ENCODE measurements around the gene RASGRP4. TPM values are rescaled to one million over a fixed set of nuclear protein-coding genes. Genes with fewer than 3 reads are reported as not detected.

The RASGRP4 gene
- polyA plus RNA-seq, 3 donors, result 30.2 to 141 (median 50.3) TPM

DNA sequence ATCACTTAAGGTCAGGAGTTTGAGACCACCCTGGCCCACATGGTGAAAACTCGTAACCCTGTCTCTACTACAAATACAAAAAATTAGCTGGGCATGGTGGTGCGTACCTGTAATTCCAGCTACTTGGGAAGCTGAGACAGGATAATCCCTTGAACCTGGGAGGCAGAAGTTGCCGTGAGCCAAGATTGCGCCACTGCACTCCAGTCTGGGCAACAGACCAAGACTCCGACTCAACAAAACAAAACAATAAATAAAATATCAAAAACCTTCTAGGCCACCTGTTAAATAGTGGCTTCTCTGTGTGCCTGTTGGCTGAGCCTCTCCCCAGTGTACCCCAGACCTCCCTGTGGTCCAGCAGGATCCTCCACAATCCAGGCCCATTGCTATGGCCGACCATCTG is 54.9 kb downstream of the RASGRP4 start:
- Histone ChIP-seq H2AFZ (ENCODE audit: insufficient read depth, low read depth, low read length, poor library complexity, severe bottlenecking) (no peak overlapping the region), H3K9ac (ENCODE audit: insufficient read depth, low read length, poor library complexity, severe bottlenecking) (no peak overlapping the region), H3K4me3 (replicated peaks in 1 of 3; ENCODE audit: low read depth in 2 of 3, low read length in 3 of 3) (no peak overlapping the region), H3K36me3 (replicated peaks in 1 of 2; ENCODE audit: control insufficient read depth in 1 of 2, insufficient read depth in 2 of 2, low read length in 2 of 2) (peaks cover 0 to 1% of the 10 kb centered on the region in 2 donors), H3K79me2 (ENCODE audit: insufficient read depth, low read length) (peaks cover 14% of the 10 kb centered on the region), H3K4me1 (ENCODE audit: control insufficient read depth in 1 of 2, insufficient read depth in 2 of 2, low read length in 2 of 2) (peaks cover 16 to 19% of the 10 kb centered on the region in 2 donors), H4K20me1 (ENCODE audit: insufficient read depth, low read length) (peaks cover 7% of the 10 kb centered on the region), H3K27me3 (ENCODE audit: control insufficient read depth in 2 of 2, insufficient read depth in 2 of 2, low read length in 2 of 2) (no peaks in the 10 kb centered on the region), H3K27ac (ENCODE audit: low read depth in 1 of 2, low read length in 2 of 2) (no peak overlapping the region), H3K4me2 (replicated peaks; ENCODE audit: extremely low read depth, low read length, poor library complexity, severe bottlenecking) (no peak overlapping the region), H3K9me3 (replicated peaks in 1 of 2; ENCODE audit: control insufficient read depth in 1 of 2, insufficient read depth in 1 of 2, low read length in 2 of 2) (no peaks in the 10 kb centered on the region)
- TF ChIP-seq CTCF (IDR thresholded peaks at IDR 0.05), result no peak
- Mint-ChIP-seq H3K4me1 (peaks cover 16% of the 10 kb centered on the region), H3K36me3 (peaks cover under 1 to 2% of the 10 kb centered on the region in 2 donors), H3K4me3 (no peak overlapping the region), H3K9me3 (peaks cover 0 to 1% (median 0%) of the 10 kb centered on the region in 7 donors), H3K27me3 (ENCODE audit: low read depth in 3 of 3) (peaks cover 12 to 13% (median 13%) of the 10 kb centered on the region in 3 donors), H3K27ac (no peak overlapping the region)
- DNase-seq, result no peak
- WGBS (ENCODE audit: insufficient coverage), result 69% methylated on average over 4 of the region's 6 CpGs
- intact Hi-C loops (cut with micrococcal nuclease), result loop anchor here in 1 of 2 donors (5.0 kb wide), 2 partner anchors 54 to 139 kb away; partner anchors contain the start of genes KCNK6 and YIF1B

DNA sequence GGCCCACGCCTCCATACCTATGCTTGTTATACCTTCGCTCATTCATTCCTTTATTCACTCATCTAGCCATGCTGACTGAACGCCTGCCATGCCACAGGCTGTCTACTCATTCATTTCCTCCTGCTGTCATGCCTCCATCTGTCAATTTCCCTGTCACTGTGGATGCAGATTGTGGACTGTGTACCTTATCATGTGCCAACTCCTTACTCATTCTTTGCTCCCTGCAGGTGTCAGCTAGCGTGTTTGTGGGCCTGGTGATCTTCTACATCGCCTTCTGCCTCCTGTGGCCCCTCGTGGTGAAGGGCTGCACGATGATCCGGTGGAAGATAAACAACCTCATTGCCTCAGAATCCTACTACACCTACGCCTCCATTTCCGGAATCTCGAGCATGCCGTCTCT is 55.7 kb downstream of the RASGRP4 start:
- Mint-ChIP-seq H3K27ac (peak overlapping the region in 1 of 7 donors; percentile 60), H3K4me3 (no peak overlapping the region), H3K36me3 (no peaks in the 10 kb centered on the region), H3K27me3 (ENCODE audit: low read depth in 3 of 3) (peaks cover 12 to 16% (median 16%) of the 10 kb centered on the region in 3 donors), H3K9me3 (peaks cover 0 to 2% (median 0%) of the 10 kb centered on the region in 7 donors), H3K4me1 (peaks cover 9% of the 10 kb centered on the region)
- no peak overlapping the region for H3K4me3 ChIP-seq (replicated peaks in 1 of 3; ENCODE audit: low read depth in 2 of 3, low read length in 3 of 3)
- H3K79me2 ChIP-seq (ENCODE audit: insufficient read depth, low read length), result peaks cover 6% of the 10 kb centered on the region
- H3K9me3 ChIP-seq (replicated peaks in 1 of 2; ENCODE audit: control insufficient read depth in 1 of 2, insufficient read depth in 1 of 2, low read length in 2 of 2), result no peaks in the 10 kb centered on the region
- DNase-seq, result no peak
- H3K4me1 ChIP-seq (ENCODE audit: control insufficient read depth in 1 of 2, insufficient read depth in 2 of 2, low read length in 2 of 2), result peaks cover 9 to 11% of the 10 kb centered on the region in 2 donors
- no peak overlapping the region for H3K27ac ChIP-seq (ENCODE audit: low read depth in 1 of 2, low read length in 2 of 2)
- no peaks in the 10 kb centered on the region for H4K20me1 ChIP-seq (ENCODE audit: insufficient read depth, low read length)
- H3K36me3 ChIP-seq (replicated peaks in 1 of 2; ENCODE audit: control insufficient read depth in 1 of 2, insufficient read depth in 2 of 2, low read length in 2 of 2), result no peaks in the 10 kb centered on the region
- H3K27me3 ChIP-seq (ENCODE audit: control insufficient read depth in 2 of 2, insufficient read depth in 2 of 2, low read length in 2 of 2), result no peaks in the 10 kb centered on the region
- no peak for TF ChIP-seq CTCF (IDR thresholded peaks at IDR 0.05)
- intact Hi-C loops (cut with micrococcal nuclease), result loop anchor here in 1 of 2 donors (5.0 kb wide), 2 partner anchors 53 to 138 kb away; partner anchors contain the start of genes KCNK6 and YIF1B
- H3K9ac ChIP-seq (ENCODE audit: insufficient read depth, low read length, poor library complexity, severe bottlenecking), result no peak overlapping the region
- no peak overlapping the region for H3K4me2 ChIP-seq (replicated peaks; ENCODE audit: extremely low read depth, low read length, poor library complexity, severe bottlenecking)
- WGBS (ENCODE audit: insufficient coverage), result 89% methylated on average over 10 of the region's 12 CpGs
- no peak overlapping the region for H2AFZ ChIP-seq (ENCODE audit: insufficient read depth, low read depth, low read length, poor library complexity, severe bottlenecking)

All from CD14-positive monocyte (primary cell).